Suprapubic skin (tissue), 4 donors: Measurements from ENCODE around the gene FAF1.

Experiments
- EP300 ChIP-seq: sonication (generic); formaldehyde crosslinking; IDR thresholded peaks from one replicate; pipeline ENCODE4 v1.6.1; 2017; ENCODE audit warnings: antibody characterized with exemption
- POLR2A ChIP-seq, 2 donors: fragments of 450-650 bp; IDR thresholded peaks; one replicate each; pipeline ENCODE4 v1.6.1; 2017; ENCODE audit warnings: antibody characterized with exemption in 2 of 2, mild to moderate bottlenecking in 2 of 2, moderate library complexity in 2 of 2
- POLR2AphosphoS5 ChIP-seq, 3 donors: sonication (generic); formaldehyde crosslinking; IDR thresholded peaks; one replicate each; pipeline ENCODE4 v1.6.1; 2017; ENCODE audit warnings: antibody characterized with exemption in 3 of 3
- TF ChIP-seq, protein P1 (sequence below), 2 donors: fragments of 200-600 bp in 1 of 2; fragments of 450-650 bp in 1 of 2; sonication (generic) in 1 of 2; IDR thresholded peaks; one replicate each; pipeline ENCODE4 v1.5.1; 2016 to 2019; ENCODE audit warnings: antibody characterized with exemption in 2 of 2, mild to moderate bottlenecking in 1 of 2, moderate library complexity in 1 of 2

DNA sequence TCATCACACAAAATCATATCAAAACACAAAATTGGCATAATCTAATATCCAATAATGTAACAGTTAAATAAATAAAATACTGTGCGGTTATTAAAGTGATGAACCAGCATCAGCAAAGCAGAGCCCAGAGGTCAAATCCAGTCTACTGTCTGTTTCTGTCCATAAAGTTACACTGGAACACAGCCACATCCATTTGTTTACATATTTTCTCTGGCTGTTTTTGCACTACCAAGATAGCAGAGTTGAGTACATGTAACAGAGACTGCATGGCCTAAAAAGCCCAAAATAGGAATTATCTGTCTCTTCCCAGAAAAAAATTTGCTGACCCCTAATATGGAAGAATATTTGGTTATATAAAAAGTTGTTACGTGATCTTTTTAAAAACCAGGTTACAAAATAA lies 294.7 kb downstream of the FAF1 start:
- TF ChIP-seq, protein P1, sequence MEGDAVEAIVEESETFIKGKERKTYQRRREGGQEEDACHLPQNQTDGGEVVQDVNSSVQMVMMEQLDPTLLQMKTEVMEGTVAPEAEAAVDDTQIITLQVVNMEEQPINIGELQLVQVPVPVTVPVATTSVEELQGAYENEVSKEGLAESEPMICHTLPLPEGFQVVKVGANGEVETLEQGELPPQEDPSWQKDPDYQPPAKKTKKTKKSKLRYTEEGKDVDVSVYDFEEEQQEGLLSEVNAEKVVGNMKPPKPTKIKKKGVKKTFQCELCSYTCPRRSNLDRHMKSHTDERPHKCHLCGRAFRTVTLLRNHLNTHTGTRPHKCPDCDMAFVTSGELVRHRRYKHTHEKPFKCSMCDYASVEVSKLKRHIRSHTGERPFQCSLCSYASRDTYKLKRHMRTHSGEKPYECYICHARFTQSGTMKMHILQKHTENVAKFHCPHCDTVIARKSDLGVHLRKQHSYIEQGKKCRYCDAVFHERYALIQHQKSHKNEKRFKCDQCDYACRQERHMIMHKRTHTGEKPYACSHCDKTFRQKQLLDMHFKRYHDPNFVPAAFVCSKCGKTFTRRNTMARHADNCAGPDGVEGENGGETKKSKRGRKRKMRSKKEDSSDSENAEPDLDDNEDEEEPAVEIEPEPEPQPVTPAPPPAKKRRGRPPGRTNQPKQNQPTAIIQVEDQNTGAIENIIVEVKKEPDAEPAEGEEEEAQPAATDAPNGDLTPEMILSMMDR (IDR thresholded peaks at IDR 0.05): no peak
- no peak for TF ChIP-seq POLR2A (IDR thresholded peaks at IDR 0.05)
- TF ChIP-seq EP300: no peak
- no peak for TF ChIP-seq POLR2AphosphoS5 (IDR thresholded peaks at IDR 0.05)
